Measurements from ENCODE around the gene GABRG1. TPM values are rescaled to one million over a fixed set of nuclear protein-coding genes. Genes with fewer than 3 reads are reported as not detected.

GABRG1 gene
- under 1 TPM in 2 of 4 donors, not detected in 2; 0.01 to 0.04 TPM for polyA plus RNA-seq
- long read RNA-seq, donor 1: 0 reads
- long read RNA-seq, donor 2: 0 reads
- long read RNA-seq, donor 3: 0 reads
- long read RNA-seq, donor 4: 0 reads
- long read RNA-seq, donor 5: 0 reads
- long read RNA-seq, donor 6: 0 reads
- long read RNA-seq, donor 7: 0 reads
- long read RNA-seq, donor 8: 0 reads
- long read RNA-seq, donor 9: 0 reads
- long read RNA-seq, donor 10: 0 reads

DNA sequence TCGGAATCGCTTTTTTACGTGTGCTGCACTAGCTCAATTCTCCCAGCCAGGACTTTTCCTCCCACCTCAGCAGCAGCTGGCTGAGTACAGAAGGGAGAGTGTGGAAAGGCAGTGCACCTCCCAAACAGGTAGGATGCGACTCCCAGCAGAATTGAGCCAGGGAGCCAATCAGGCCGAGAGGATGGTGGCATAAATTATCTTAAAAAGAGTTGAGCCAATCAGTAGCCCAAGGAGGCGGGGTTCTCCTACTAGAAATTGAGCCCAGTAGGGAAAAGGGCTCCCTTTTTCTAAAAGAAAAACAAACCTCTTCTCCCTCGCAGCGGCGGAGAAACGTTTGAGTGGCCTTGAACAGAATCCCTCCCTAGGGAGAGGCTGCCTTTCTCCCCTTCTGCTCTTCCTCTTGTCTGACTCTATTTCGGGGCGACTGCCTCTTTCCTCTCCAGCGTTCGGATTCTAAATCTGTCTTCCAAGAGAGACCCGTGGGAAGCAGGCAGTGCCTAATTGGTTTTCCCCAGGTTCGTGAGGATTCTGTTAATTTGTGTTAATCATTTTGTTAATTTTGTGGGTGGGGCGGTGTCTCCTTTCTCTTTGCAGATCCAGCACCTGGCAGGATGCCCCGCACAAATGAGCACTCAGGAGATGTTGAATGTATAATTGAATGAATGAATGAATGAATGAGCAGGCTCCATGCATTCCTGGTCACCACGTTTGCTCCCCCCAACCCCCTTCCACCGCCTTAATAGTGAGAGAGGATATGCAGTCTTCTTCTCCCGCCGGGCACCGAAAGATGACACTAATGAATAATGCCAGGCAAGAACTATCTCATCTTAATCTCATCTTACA lies at the start of gene GABRG1:
GABRG1 (minus strand) TSS at position 142 of the 843 bp plus-strand sequence; CDS start at position 1, 141 bp downstream.
- no peak within 1 kb of the TSS for H3K4me3 ChIP-seq (ENCODE audit: low read depth in 1 of 3, low read length in 3 of 3)
- H3K9me3 ChIP-seq (ENCODE audit: control insufficient read depth in 2 of 2, insufficient read depth in 1 of 2, low read depth in 1 of 2, low read length in 1 of 2): no peaks in the 10 kb centered on the region
- no peak for FAIRE-seq
- no peak for DNase-seq
- H3K27me3 ChIP-seq (ENCODE audit: control insufficient read depth in 3 of 3, insufficient read depth in 3 of 3, low read length in 3 of 3): peaks cover 0 to 15% (median 0%) of the 10 kb centered on the region in 3 donors
- 13 to 24% (median 15%) methylated on average over 23 of the region's 23 CpGs for WGBS, 3 donors
- H3K27ac ChIP-seq (ENCODE audit: low read depth in 1 of 3, low read length in 2 of 3): no peak within 1 kb of the TSS
- H3K36me3 ChIP-seq (ENCODE audit: control insufficient read depth in 3 of 3, insufficient read depth in 2 of 3, low read depth in 1 of 3, low read length in 3 of 3): no peaks in the 10 kb centered on the region
- H3K4me1 ChIP-seq (ENCODE audit: control insufficient read depth in 3 of 3, insufficient read depth in 2 of 3, low read depth in 1 of 3, low read length in 2 of 3): no peaks in the 10 kb centered on the region

DNA sequence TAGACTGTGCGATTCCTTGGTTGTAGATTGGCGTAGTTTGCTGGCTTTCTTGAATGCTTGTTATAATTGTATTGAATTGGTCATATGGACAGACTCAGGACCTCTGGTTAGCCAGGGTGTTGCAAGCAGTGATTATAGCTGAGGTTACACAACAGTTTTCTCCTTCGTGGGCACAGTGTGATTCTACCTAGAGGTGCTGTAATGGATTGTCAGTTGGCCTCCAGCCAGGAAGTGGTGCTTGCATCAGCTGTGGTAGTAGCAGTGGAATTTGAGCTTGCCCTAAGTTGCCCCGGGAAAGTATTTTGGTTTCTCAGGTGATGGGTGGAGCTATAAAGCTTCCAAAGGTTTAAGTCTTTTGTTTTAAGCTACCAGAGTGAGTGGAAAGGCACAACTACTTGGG lies 23.1 kb upstream of the GABRG1 start:
- WGBS, 3 donors: 54 to 72% (median 62%) methylated on average over 4 of the region's 4 CpGs
- Histone ChIP-seq H3K36me3 (ENCODE audit: control insufficient read depth in 3 of 3, insufficient read depth in 2 of 3, low read depth in 1 of 3, low read length in 3 of 3) (no peaks in the 10 kb centered on the region), H3K27ac (ENCODE audit: low read depth in 1 of 3, low read length in 2 of 3) (no peak overlapping the region), H3K4me1 (ENCODE audit: control insufficient read depth in 3 of 3, insufficient read depth in 2 of 3, low read depth in 1 of 3, low read length in 2 of 3) (no peaks in the 10 kb centered on the region), H3K9me3 (ENCODE audit: control insufficient read depth in 2 of 2, insufficient read depth in 1 of 2, low read depth in 1 of 2, low read length in 1 of 2) (peaks cover 0 to 11% of the 10 kb centered on the region in 2 donors), H3K27me3 (ENCODE audit: control insufficient read depth in 3 of 3, insufficient read depth in 3 of 3, low read length in 3 of 3) (no peaks in the 10 kb centered on the region), H3K4me3 (ENCODE audit: low read depth in 1 of 3, low read length in 3 of 3) (no peak overlapping the region)
- no peak for FAIRE-seq
- DNase-seq: no peak

DNA sequence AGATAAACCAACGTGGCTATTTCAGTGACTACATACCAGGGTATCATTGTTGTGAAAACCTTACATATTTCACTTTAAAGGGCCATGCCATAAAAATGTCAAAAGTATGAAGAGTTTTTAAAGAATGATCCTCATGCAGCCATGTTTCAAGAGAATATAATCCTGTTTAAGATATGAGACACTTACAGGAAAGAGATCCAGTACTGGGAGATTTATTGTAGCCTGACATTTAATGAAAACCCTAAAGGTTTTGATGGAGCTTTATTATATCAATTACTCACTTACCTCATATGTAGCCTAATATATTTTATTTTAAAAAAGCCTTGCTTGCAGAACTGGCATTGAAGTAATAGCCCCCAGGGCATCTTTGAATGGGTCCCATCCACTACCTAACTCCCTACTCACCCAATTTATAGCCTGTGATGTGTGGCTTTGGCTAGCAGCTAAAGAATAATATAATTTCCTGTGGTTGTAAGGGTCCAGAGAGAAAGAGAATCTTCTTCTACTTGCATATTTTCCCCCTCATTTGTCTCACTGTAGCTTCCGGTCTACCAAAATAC lies 7.7 kb upstream of the GABRG1 start:
- Histone ChIP-seq H3K36me3 (ENCODE audit: control insufficient read depth in 3 of 3, insufficient read depth in 2 of 3, low read depth in 1 of 3, low read length in 3 of 3) (no peaks in the 10 kb centered on the region), H3K27me3 (ENCODE audit: control insufficient read depth in 3 of 3, insufficient read depth in 3 of 3, low read length in 3 of 3) (no peaks in the 10 kb centered on the region), H3K4me1 (ENCODE audit: control insufficient read depth in 3 of 3, insufficient read depth in 2 of 3, low read depth in 1 of 3, low read length in 2 of 3) (no peaks in the 10 kb centered on the region), H3K4me3 (ENCODE audit: low read depth in 1 of 3, low read length in 3 of 3) (no peak overlapping the region), H3K9me3 (ENCODE audit: control insufficient read depth in 2 of 2, insufficient read depth in 1 of 2, low read depth in 1 of 2, low read length in 1 of 2) (no peaks in the 10 kb centered on the region), H3K27ac (ENCODE audit: low read depth in 1 of 3, low read length in 2 of 3) (no peak overlapping the region)
- DNase-seq (no peak), FAIRE-seq (no peak)
- 38 to 62% (median 51%) methylated on average over 2 of the region's 2 CpGs for WGBS, 3 donors

- WGBS, 3 donors: 40 to 53% (median 41%) methylated on average over 14 of the region's 14 CpGs
- Histone ChIP-seq H3K27me3 (ENCODE audit: control insufficient read depth in 3 of 3, insufficient read depth in 3 of 3, low read length in 3 of 3) (peaks cover 0 to 15% (median 0%) of the 10 kb centered on the region in 3 donors), H3K9me3 (ENCODE audit: control insufficient read depth in 2 of 2, insufficient read depth in 1 of 2, low read depth in 1 of 2, low read length in 1 of 2) (no peaks in the 10 kb centered on the region), H3K27ac (ENCODE audit: low read depth in 1 of 3, low read length in 2 of 3) (no peak overlapping the region), H3K4me3 (ENCODE audit: low read depth in 1 of 3, low read length in 3 of 3) (no peak overlapping the region), H3K36me3 (ENCODE audit: control insufficient read depth in 3 of 3, insufficient read depth in 2 of 3, low read depth in 1 of 3, low read length in 3 of 3) (no peaks in the 10 kb centered on the region), H3K4me1 (ENCODE audit: control insufficient read depth in 3 of 3, insufficient read depth in 2 of 3, low read depth in 1 of 3, low read length in 2 of 3) (no peaks in the 10 kb centered on the region)
- FAIRE-seq (no peak), DNase-seq (peak; percentile 0 to 3)
These were observed 1.0 kb upstream of the GABRG1 start for GRCh38 chr4:46124773-46125413.

DNA sequence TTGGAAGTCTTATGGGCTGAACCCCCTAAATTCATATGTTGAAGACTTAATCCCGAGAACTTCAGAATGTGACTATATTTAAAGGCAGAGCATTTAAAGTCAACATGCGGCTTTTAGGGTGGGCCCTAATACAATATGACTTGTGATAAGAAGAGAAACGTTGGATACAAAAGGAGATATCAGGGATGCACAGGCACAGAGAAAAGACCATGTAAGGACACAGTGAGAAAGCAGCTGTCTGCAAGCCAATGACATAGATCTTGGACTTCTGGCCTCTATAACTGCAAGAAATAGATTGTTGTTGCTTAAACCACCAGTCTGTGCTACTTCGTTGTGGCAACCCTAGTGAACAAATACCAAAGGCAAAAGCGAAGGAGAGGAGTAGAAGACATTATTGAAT lies 42.2 kb downstream of the GABRG1 start:
- 47 to 72% (median 51%) methylated on average over 5 of the region's 5 CpGs for WGBS, 3 donors
- no peak overlapping the region for H3K27ac ChIP-seq (ENCODE audit: low read depth in 1 of 3, low read length in 2 of 3)
- no peaks in the 10 kb centered on the region for H3K9me3 ChIP-seq (ENCODE audit: control insufficient read depth in 2 of 2, insufficient read depth in 1 of 2, low read depth in 1 of 2, low read length in 1 of 2)
- no peak for DNase-seq
- no peak for FAIRE-seq
- no peak overlapping the region for H3K4me3 ChIP-seq (ENCODE audit: low read depth in 1 of 3, low read length in 3 of 3)
- H3K36me3 ChIP-seq (ENCODE audit: control insufficient read depth in 3 of 3, insufficient read depth in 2 of 3, low read depth in 1 of 3, low read length in 3 of 3): no peaks in the 10 kb centered on the region
- no peaks in the 10 kb centered on the region for H3K4me1 ChIP-seq (ENCODE audit: control insufficient read depth in 3 of 3, insufficient read depth in 2 of 3, low read depth in 1 of 3, low read length in 2 of 3)
- no peaks in the 10 kb centered on the region for H3K27me3 ChIP-seq (ENCODE audit: control insufficient read depth in 3 of 3, insufficient read depth in 3 of 3, low read length in 3 of 3)

- Histone ChIP-seq H3K27ac (ENCODE audit: low read depth in 1 of 3, low read length in 2 of 3) (no peak overlapping the region), H3K4me3 (ENCODE audit: low read depth in 1 of 3, low read length in 3 of 3) (no peak overlapping the region), H3K36me3 (ENCODE audit: control insufficient read depth in 3 of 3, insufficient read depth in 2 of 3, low read depth in 1 of 3, low read length in 3 of 3) (no peaks in the 10 kb centered on the region), H3K27me3 (ENCODE audit: control insufficient read depth in 3 of 3, insufficient read depth in 3 of 3, low read length in 3 of 3) (no peaks in the 10 kb centered on the region), H3K4me1 (ENCODE audit: control insufficient read depth in 3 of 3, insufficient read depth in 2 of 3, low read depth in 1 of 3, low read length in 2 of 3) (no peaks in the 10 kb centered on the region), H3K9me3 (ENCODE audit: control insufficient read depth in 2 of 2, insufficient read depth in 1 of 2, low read depth in 1 of 2, low read length in 1 of 2) (no peaks in the 10 kb centered on the region)
- no peak for DNase-seq
- FAIRE-seq: no peak
These were observed 42.6 kb downstream of the GABRG1 start for GRCh38 chr4:46081248-46081647.

- H3K4me3 ChIP-seq (ENCODE audit: low read depth in 1 of 3, low read length in 3 of 3): no peak overlapping the region
- H3K4me1 ChIP-seq (ENCODE audit: control insufficient read depth in 3 of 3, insufficient read depth in 2 of 3, low read depth in 1 of 3, low read length in 2 of 3): no peaks in the 10 kb centered on the region
- H3K36me3 ChIP-seq (ENCODE audit: control insufficient read depth in 3 of 3, insufficient read depth in 2 of 3, low read depth in 1 of 3, low read length in 3 of 3): no peaks in the 10 kb centered on the region
- DNase-seq: no peak
- FAIRE-seq: no peak
- H3K27ac ChIP-seq (ENCODE audit: low read depth in 1 of 3, low read length in 2 of 3): no peak overlapping the region
- H3K9me3 ChIP-seq (ENCODE audit: control insufficient read depth in 2 of 2, insufficient read depth in 1 of 2, low read depth in 1 of 2, low read length in 1 of 2): no peaks in the 10 kb centered on the region
- no peaks in the 10 kb centered on the region for H3K27me3 ChIP-seq (ENCODE audit: control insufficient read depth in 3 of 3, insufficient read depth in 3 of 3, low read length in 3 of 3)
These were observed 50.1 kb downstream of the GABRG1 start for GRCh38 chr4:46073778-46074177.

DNA sequence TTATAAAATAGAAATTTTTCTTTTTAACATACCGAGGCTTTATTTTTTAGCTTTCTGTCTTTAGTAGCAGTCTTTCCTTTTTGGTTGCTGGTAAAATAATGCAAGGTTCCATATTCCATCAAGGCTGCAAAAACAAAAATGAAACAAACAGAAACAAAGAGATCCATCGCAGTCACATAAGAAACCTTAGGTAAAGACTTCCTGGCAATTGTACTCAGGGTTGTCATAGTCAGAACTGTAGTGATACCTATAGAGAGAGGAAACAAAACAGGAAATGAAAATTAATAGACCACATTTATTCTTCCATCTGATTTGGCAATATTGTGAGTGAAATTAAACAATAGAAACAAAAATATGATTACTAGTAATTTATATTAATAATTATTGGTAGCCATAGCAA lies 72.5 kb downstream of the GABRG1 start:
- H3K4me1 ChIP-seq (ENCODE audit: control insufficient read depth in 3 of 3, insufficient read depth in 2 of 3, low read depth in 1 of 3, low read length in 2 of 3): no peaks in the 10 kb centered on the region
- H3K36me3 ChIP-seq (ENCODE audit: control insufficient read depth in 3 of 3, insufficient read depth in 2 of 3, low read depth in 1 of 3, low read length in 3 of 3): no peaks in the 10 kb centered on the region
- H3K4me3 ChIP-seq (ENCODE audit: low read depth in 1 of 3, low read length in 3 of 3): no peak overlapping the region
- FAIRE-seq (no peak), DNase-seq (no peak)
- no peaks in the 10 kb centered on the region for H3K9me3 ChIP-seq (ENCODE audit: control insufficient read depth in 2 of 2, insufficient read depth in 1 of 2, low read depth in 1 of 2, low read length in 1 of 2)
- H3K27ac ChIP-seq (ENCODE audit: low read depth in 1 of 3, low read length in 2 of 3): no peak overlapping the region
- H3K27me3 ChIP-seq (ENCODE audit: control insufficient read depth in 3 of 3, insufficient read depth in 3 of 3, low read length in 3 of 3): no peaks in the 10 kb centered on the region
- WGBS, 3 donors: 82 to 86% (median 85%) methylated on average over 2 of the region's 2 CpGs
